GM23248 (cell line): ENCODE measurements around the gene HOXD1. TPM values are rescaled to one million over a fixed set of nuclear protein-coding genes. Genes with fewer than 3 reads are reported as not detected.

Experiments
- DNase-seq: peaks from one replicate; pipeline ENCODE4 v3.0.0-alpha.2; 2015
- H2AFZ ChIP-seq: fragments of 200-600 bp; sonication (generic); 2 replicates; pipeline ENCODE4 v1.6.1; 2016; ENCODE audit warnings: antibody characterized with exemption
- H3F3A ChIP-seq: fragments of 200-600 bp; sonication (generic); 2 replicates; pipeline ENCODE4 v1.6.1; 2016; ENCODE audit warnings: mild to moderate bottlenecking, antibody characterized with exemption, mixed run types; ENCODE audit not compliant: insufficient read depth
- H3K27ac ChIP-seq: fragments of 200-600 bp; sonication (generic); 2 replicates; pipeline ENCODE4 v1.5.1; 2016; ENCODE audit warnings: mild to moderate bottlenecking
- H3K27me3 ChIP-seq: fragments of 200-600 bp; sonication (generic); replicated peaks from 2 replicates; pipeline ENCODE4 v1.6.1; 2016; ENCODE audit warnings: mild to moderate bottlenecking; ENCODE audit not compliant: insufficient read depth
- H3K36me3 ChIP-seq: fragments of 200-600 bp; sonication (generic); 2 replicates; pipeline ENCODE4 v1.6.1; 2016; ENCODE audit warnings: low read depth, mild to moderate bottlenecking
- H3K4me1 ChIP-seq: fragments of 200-600 bp; sonication (generic); 2 replicates; pipeline ENCODE4 v1.6.1; 2016; ENCODE audit warnings: mild to moderate bottlenecking; ENCODE audit not compliant: insufficient read depth
- H3K4me2 ChIP-seq: fragments of 200-600 bp; sonication (generic); one replicate; pipeline ENCODE4 v1.6.1; 2016; ENCODE audit warnings: mild to moderate bottlenecking; ENCODE audit not compliant: unreplicated experiment
- H3K4me3 ChIP-seq: fragments of 200-600 bp; sonication (generic); 2 replicates; pipeline ENCODE4 v1.5.1; 2016; ENCODE audit warnings: mild to moderate bottlenecking
- H3K79me2 ChIP-seq: fragments of 200-600 bp; sonication (generic); 2 replicates; pipeline ENCODE4 v1.6.1; 2016; ENCODE audit warnings: mild to moderate bottlenecking; ENCODE audit not compliant: insufficient read depth
- H3K9ac ChIP-seq: fragments of 200-600 bp; sonication (generic); 2 replicates; pipeline ENCODE4 v1.6.1; 2016; ENCODE audit warnings: mild to moderate bottlenecking
- H3K9me2 ChIP-seq: fragments of 200-600 bp; sonication (generic); 2 replicates; pipeline ENCODE4 v1.6.1; 2016; ENCODE audit warnings: mixed run types, mild to moderate bottlenecking, moderate library complexity; ENCODE audit not compliant: insufficient read depth
- H3K9me3 ChIP-seq: fragments of 200-600 bp; sonication (generic); one replicate; pipeline ENCODE4 v1.6.1; 2017; ENCODE audit warnings: low read depth
- H4K20me1 ChIP-seq: fragments of 200-600 bp; sonication (generic); 2 replicates; pipeline ENCODE4 v1.6.0; 2016; ENCODE audit not compliant: insufficient read depth
- EZH2 ChIP-seq: fragments of 200-600 bp; sonication (generic); IDR thresholded peaks from 2 replicates; pipeline ENCODE4 v1.6.1; 2018; ENCODE audit warnings: antibody characterized with exemption, mild to moderate bottlenecking; ENCODE audit not compliant: insufficient read depth, poor library complexity, severe bottlenecking
- EZH2phosphoT487 ChIP-seq: fragments of 200-600 bp; sonication (generic); IDR thresholded peaks from 2 replicates; pipeline ENCODE4 v1.6.1; 2018; ENCODE audit warnings: antibody characterized with exemption, moderate library complexity, mild to moderate bottlenecking, low read depth; ENCODE audit not compliant: insufficient read depth
- WGBS, 2 experiments: methylation state at CpG; one replicate each; pipeline ENCODE4 v1.1.6; 2015 to 2017; ENCODE audit warnings: low lambda C conversion rate in 2 of 2, low coverage in 1 of 2; ENCODE audit errors: missing lambda C conversion rate in 2 of 2; 5-methylcytosine and 5-hydroxymethylcytosine counted together
- in situ Hi-C: fragments of 300-500 bp; cut with MboI; formaldehyde crosslinking; loops from 2 replicates; pipeline ENCODE4 v1.15.0; 2020
- polyA plus RNA-seq: library from polyadenylated mRNA; unstranded; fragments of >200 nt; fragmentation: Nextera tagmentation; extraction: Ambion mirVana; gene quantifications from 2 replicates; pipeline ENCODE4 v1.2.1, GENCODE V29; 2016
- total RNA-seq: library from RNA; depleted of rRNA; stranded (reverse); fragments of >200 nt; shearing (Covaris generic); gene quantifications from 2 replicates; pipeline ENCODE4 v1.2.3, GENCODE V29; 2014

Gene HOXD1
- total and polyA plus RNA-seq, 2 experiments from 2014 or later: 0.43 to 2.2 TPM

GRCh38 chr2:176140513-176141317 is 47.8 kb upstream of the HOXD1 start:
- Histone ChIP-seq H3K27ac (peak overlapping the region; percentile 96), H3K4me2 (peak overlapping the region; percentile 93), H3K9me2 (no peaks in the 10 kb centered on the region), H3K79me2 (peaks cover 98% of the 10 kb centered on the region), H3K4me3 (peak overlapping the region; percentile 85), H4K20me1 (no peaks in the 10 kb centered on the region; the same call in 1 of the 2 replicates), H3K27me3 (no peaks in the 10 kb centered on the region), H3K4me1 (peaks cover 22% of the 10 kb centered on the region), H3F3A (peaks cover 24% of the 10 kb centered on the region), H2AFZ (peak overlapping the region; percentile 67), H3K9me3 (no peaks in the 10 kb centered on the region), H3K9ac (peak overlapping the region; percentile 97), H3K36me3 (no peaks in the 10 kb centered on the region)
- TF ChIP-seq EZH2: no peak
- no peak for TF ChIP-seq EZH2phosphoT487
- 9 to 11% methylated on average over 29 to 45 of the region's 48 CpGs for WGBS, 2 experiments
- peak; percentile 89 for DNase-seq
- in situ Hi-C loops: loop anchor here (5.0 to 10.0 kb wide), 2 partner anchors 314 to 407 kb away; no protein-coding TSS in a partner anchor

GRCh38 chr2:176142281-176142680 is 46.2 kb upstream of the HOXD1 start:
- Histone ChIP-seq H3K9me3 (no peaks in the 10 kb centered on the region), H3K79me2 (peaks cover 99% of the 10 kb centered on the region), H3K36me3 (no peaks in the 10 kb centered on the region), H3K27me3 (no peaks in the 10 kb centered on the region), H3F3A (peaks cover 16% of the 10 kb centered on the region), H3K4me2 (no peak overlapping the region), H3K27ac (no peak overlapping the region), H3K4me3 (no peak overlapping the region), H3K4me1 (peaks cover 22% of the 10 kb centered on the region), H3K9me2 (no peaks in the 10 kb centered on the region), H2AFZ (no peak overlapping the region), H4K20me1 (peaks cover 2% of the 10 kb centered on the region; the same call in 1 of the 2 replicates), H3K9ac (no peak overlapping the region)
- WGBS, 2 experiments: 50 to 84% methylated on average over 2 of the region's 2 CpGs
- no peak for TF ChIP-seq EZH2
- no peak for TF ChIP-seq EZH2phosphoT487
- in situ Hi-C loops: loop anchor here (5.0 to 10.0 kb wide), 2 partner anchors 313 to 405 kb away; no protein-coding TSS in a partner anchor
- DNase-seq: no peak

GRCh38 chr2:176145085-176145969 is 43.1 kb upstream of the HOXD1 start:
- H3K4me3 ChIP-seq: no peak overlapping the region
- no peak overlapping the region for H3K9ac ChIP-seq
- H4K20me1 ChIP-seq: peaks cover 2% of the 10 kb centered on the region; the same call in 1 of the 2 replicates
- 87 to 89% methylated on average over 4 of the region's 4 CpGs for WGBS, 2 experiments
- peaks cover 98% of the 10 kb centered on the region for H3K79me2 ChIP-seq
- in situ Hi-C loops: loop anchor here (10.0 kb wide), 1 partner anchor 309 kb away; no protein-coding TSS in a partner anchor
- H3K4me1 ChIP-seq: peaks cover 6% of the 10 kb centered on the region
- no peak overlapping the region for H3K4me2 ChIP-seq
- no peak overlapping the region for H3K27ac ChIP-seq
- no peaks in the 10 kb centered on the region for H3K9me3 ChIP-seq
- no peaks in the 10 kb centered on the region for H3K9me2 ChIP-seq
- H3K27me3 ChIP-seq: no peaks in the 10 kb centered on the region
- TF ChIP-seq EZH2 (no peak), EZH2phosphoT487 (no peak)
- DNase-seq: no peak
- no peaks in the 10 kb centered on the region for H3F3A ChIP-seq
- H3K36me3 ChIP-seq: no peaks in the 10 kb centered on the region
- H2AFZ ChIP-seq: no peak overlapping the region

GRCh38 chr2:176146101-176146500 is 42.4 kb upstream of the HOXD1 start:
- no peaks in the 10 kb centered on the region for H3F3A ChIP-seq
- no peak for DNase-seq
- H2AFZ ChIP-seq: no peak overlapping the region
- no peak overlapping the region for H3K4me2 ChIP-seq
- H3K4me1 ChIP-seq: 0 out of 2 replicates have a peak, but pooled peaks cover 2% of the 10 kb centered on the region
- no peak overlapping the region for H3K27ac ChIP-seq
- H3K9me3 ChIP-seq: no peaks in the 10 kb centered on the region
- peaks cover 98% of the 10 kb centered on the region for H3K79me2 ChIP-seq
- no peak overlapping the region for H3K9ac ChIP-seq
- TF ChIP-seq EZH2: no peak
- 92% methylated on average over 6 of the region's 6 CpGs for WGBS, 2 experiments
- peaks cover 2% of the 10 kb centered on the region; the same call in 1 of the 2 replicates for H4K20me1 ChIP-seq
- in situ Hi-C loops: loop anchor here (10.0 kb wide), 1 partner anchor 309 kb away; no protein-coding TSS in a partner anchor
- no peak overlapping the region for H3K4me3 ChIP-seq
- no peaks in the 10 kb centered on the region for H3K27me3 ChIP-seq
- no peaks in the 10 kb centered on the region for H3K9me2 ChIP-seq
- no peaks in the 10 kb centered on the region for H3K36me3 ChIP-seq
